HL-60/S4 treated with phorbol 12-myristate 13-acetate at 8.2 ng/mL for 4 days and 3 days (cell line): ENCODE results near the gene ITPRIPL2.

ENCODE experiments used
- in situ Hi-C: fragments of 300-500 bp; cut with MboI; formaldehyde crosslinking; loops from 2 replicates; pipeline ENCODE4 v1.15.0; 2022; ENCODE audit warnings: low sequenced_read_pairs

The ITPRIPL2 gene

GRCh38 chr16:19116711-19117449, 3.1 kb downstream of the ITPRIPL2 start:
- in situ Hi-C loops, result no loop called here

GRCh38 chr16:19118938-19119431, 5.2 kb downstream of the ITPRIPL2 start:
- in situ Hi-C loops, result no loop called here

- in situ Hi-C loops, result no loop called here
These were observed 5.8 kb downstream of the ITPRIPL2 start for GRCh38 chr16:19119564-19119963.

GRCh38 chr16:19123535-19124178, 9.9 kb downstream of the ITPRIPL2 start:
- in situ Hi-C loops, result no loop called here

GRCh38 chr16:19126300-19126699, 12.5 kb downstream of the ITPRIPL2 start:
- in situ Hi-C loops, result no loop called here

GRCh38 chr16:19127205-19127604, 13.4 kb downstream of the ITPRIPL2 start:
- in situ Hi-C loops, result no loop called here

GRCh38 chr16:19127674-19128131, 13.9 kb downstream of the ITPRIPL2 start:
- in situ Hi-C loops, result no loop called here

- in situ Hi-C loops, result no loop called here
These were observed 14.9 kb downstream of the ITPRIPL2 start for GRCh38 chr16:19128454-19129200.

GRCh38 chr16:19130385-19130784, 16.6 kb downstream of the ITPRIPL2 start:
- in situ Hi-C loops, result no loop called here

GRCh38 chr16:19130852-19131824, 17.4 kb downstream of the ITPRIPL2 start:
- in situ Hi-C loops, result no loop called here

- in situ Hi-C loops, result no loop called here
These were observed 18.1 kb downstream of the ITPRIPL2 start for GRCh38 chr16:19131825-19132218.

- in situ Hi-C loops, result no loop called here
These were observed 18.5 kb downstream of the ITPRIPL2 start for GRCh38 chr16:19132255-19132654.

GRCh38 chr16:19132898-19133297, 19.1 kb downstream of the ITPRIPL2 start:
- in situ Hi-C loops, result no loop called here

GRCh38 chr16:19133600-19133999, 19.8 kb downstream of the ITPRIPL2 start:
- in situ Hi-C loops, result no loop called here

GRCh38 chr16:19135201-19135842, 21.6 kb downstream of the ITPRIPL2 start:
- in situ Hi-C loops, result no loop called here

GRCh38 chr16:19135896-19136438, 22.2 kb downstream of the ITPRIPL2 start:
- in situ Hi-C loops, result no loop called here

GRCh38 chr16:19136549-19137196, 22.9 kb downstream of the ITPRIPL2 start:
- in situ Hi-C loops, result no loop called here

- in situ Hi-C loops, result no loop called here
These were observed 23.7 kb downstream of the ITPRIPL2 start for GRCh38 chr16:19137201-19138128.
